Spleen (tissue), 7 donors: ENCODE data around the gene MYO1D.

Source experiments
- CTCF ChIP-seq, 11 experiments: fragments of 200-600 bp in 7 of 11; fragments of 450-650 bp in 4 of 11; sonication (generic) in 4 of 11; IDR thresholded peaks in 8 of 11; conservative IDR thresholded peaks in 3 of 11; 1 replicate in 7 of 11; 2 replicates in 4 of 11; pipeline versions ENCODE4 v1.4.0 to v1.8.0; 2016 to 2021; ENCODE audit warnings: antibody characterized with exemption in 11 of 11, inconsistent platforms in 4 of 11, mild to moderate bottlenecking in 1 of 11
- POLR2A ChIP-seq, 3 donors: fragments of 450-650 bp; IDR thresholded peaks; one replicate each; pipeline ENCODE4 v1.5.1; 2017; ENCODE audit warnings: antibody characterized with exemption in 3 of 3, mild to moderate bottlenecking in 1 of 3
- POLR2AphosphoS5 ChIP-seq, 3 donors: sonication (generic); formaldehyde crosslinking; IDR thresholded peaks; one replicate each; pipeline ENCODE4 v1.5.1; 2017; ENCODE audit warnings: antibody characterized with exemption in 3 of 3
- donor health status: DM: no; HTN: no; CAD: no; lungs with moderate emphysema.
- donor health status: DM: no; HTN: no; CAD: no.
- donor health status: DM: no; HTN: no; CAD: no.

- no peak for TF ChIP-seq CTCF (IDR thresholded peaks at IDR 0.05 in 8 of 11, conservative IDR thresholded peaks at IDR 0.05 in 3 of 11)
- no peak for TF ChIP-seq POLR2AphosphoS5 (IDR thresholded peaks at IDR 0.05)
- no peak for TF ChIP-seq POLR2A (IDR thresholded peaks at IDR 0.05)
These were observed 61.5 kb downstream of the MYO1D start for GRCh38 chr17:32815460-32815859.
